SK-N-SH (cell line): ENCODE measurements around the gene ETV6. TPM values are rescaled to one million over a fixed set of nuclear protein-coding genes. Genes with fewer than 3 reads are reported as not detected.

Experiments used
- CTCF ChIA-PET: fragments of 300-600, 350-600 bp; formaldehyde crosslinking; extraction: SDS; loops from one replicate; lab custom pipeline; 2021; lab: Yijun Ruan, JAX
- POLR2A ChIA-PET: fragments of 350-600 bp; sonication (Branson Sonifier 250); formaldehyde crosslinking; extraction: SDS; loops from one replicate; lab custom pipeline; 2020; ENCODE audit warnings: antibody characterized with exemption, inconsistent platforms; lab: Yijun Ruan, JAX
- DNase-seq: peaks from one replicate; pipeline ENCODE4 v3.0.0; 2012
- H2AFZ ChIP-seq: fragments of 200-600 bp; sonication (generic); 2 replicates; pipeline ENCODE4 v1.8.1; 2016; ENCODE audit warnings: antibody characterized with exemption, mild to moderate bottlenecking, low read depth
- H3F3A ChIP-seq: fragments of 200-600 bp; sonication (generic); replicated peaks from 2 replicates; pipeline ENCODE3; 2016; ENCODE audit warnings: antibody characterized with exemption, mild to moderate bottlenecking; ENCODE audit not compliant: insufficient read depth
- H3K27ac ChIP-seq, 2 experiments: fragments of 200-500 bp in 1 of 2; fragments of 200-600 bp in 1 of 2; sonication (Bioruptor generic) in 1 of 2; sonication (generic), shearing (Covaris generic) in 1 of 2; 2 replicates each; pipeline versions ENCODE4 v1.5.1 to v1.6.1; 2014 to 2016; ENCODE audit warnings: low read depth in 2 of 2, inconsistent platforms in 1 of 2, low read length in 1 of 2, mild to moderate bottlenecking in 1 of 2, mixed read lengths in 1 of 2
- H3K27me3 ChIP-seq: fragments of 200-600 bp; sonication (generic), shearing (Covaris generic); 2 replicates; pipeline ENCODE4 v1.6.1; 2016; ENCODE audit warnings: mixed run types; ENCODE audit not compliant: insufficient read depth
- H3K36me3 ChIP-seq, 2 experiments: fragments of 200-500 bp in 1 of 2; fragments of 200-600 bp in 1 of 2; sonication (Bioruptor generic) in 1 of 2; sonication (generic) in 1 of 2; replicated peaks in 1 of 2; 2 replicates each; pipeline versions ENCODE3 to v1.5.1; 2014 to 2016; ENCODE audit warnings: low read length in 1 of 2, mild to moderate bottlenecking in 1 of 2; ENCODE audit not compliant: insufficient read depth in 2 of 2, control insufficient read depth in 1 of 2
- H3K4me1 ChIP-seq, 2 experiments: fragments of 200-500 bp in 1 of 2; fragments of 200-600 bp in 1 of 2; sonication (Bioruptor generic) in 1 of 2; sonication (generic), shearing (Covaris generic) in 1 of 2; 2 replicates each; pipeline versions ENCODE4 v1.5.1 to v1.6.1; 2014 to 2016; ENCODE audit warnings: low read depth in 1 of 2, low read length in 1 of 2, mixed run types in 1 of 2; ENCODE audit not compliant: insufficient read depth in 2 of 2, control insufficient read depth in 1 of 2
- H3K4me2 ChIP-seq: fragments of 200-600 bp; sonication (generic), shearing (Covaris generic); 2 replicates; pipeline ENCODE4 v1.6.1; 2017; ENCODE audit warnings: mixed run types
- H3K4me3 ChIP-seq, 2 experiments: fragments of 200-500 bp in 1 of 2; fragments of 200-600 bp in 1 of 2; sonication (Bioruptor generic) in 1 of 2; sonication (generic), shearing (Covaris generic) in 1 of 2; 2 replicates each; pipeline versions ENCODE4 v1.5.1 to v1.8.1; 2014 to 2016; ENCODE audit warnings: low read depth in 2 of 2, inconsistent platforms in 1 of 2, low read length in 1 of 2, mild to moderate bottlenecking in 1 of 2, mixed read lengths in 1 of 2, moderate library complexity in 1 of 2
- H3K79me2 ChIP-seq: fragments of 200-600 bp; sonication (generic); 2 replicates; pipeline ENCODE4 v1.8.1; 2017; ENCODE audit warnings: mild to moderate bottlenecking; ENCODE audit not compliant: insufficient read depth
- H3K9ac ChIP-seq: fragments of 200-600 bp; sonication (generic); 2 replicates; pipeline ENCODE4 v1.6.1; 2017; ENCODE audit warnings: mixed run types
- H3K9me2 ChIP-seq: fragments of 200-600 bp; sonication (generic); 2 replicates; pipeline ENCODE4 v1.6.1; 2017; ENCODE audit warnings: mixed run types
- H3K9me3 ChIP-seq: fragments of 200-600 bp; sonication (generic); 2 replicates; pipeline ENCODE4 v1.6.1; 2017; ENCODE audit warnings: mixed run types, mild to moderate bottlenecking, moderate library complexity
- H4K20me1 ChIP-seq: fragments of 200-600 bp; sonication (generic); 2 replicates; pipeline ENCODE4 v1.6.1; 2017; ENCODE audit warnings: mild to moderate bottlenecking, mixed run types; ENCODE audit not compliant: insufficient read depth
- CHD2 ChIP-seq: fragments of 150-350 bp; IDR thresholded peaks from 2 replicates; pipeline ENCODE4 v1.6.1; 2018; ENCODE audit warnings: low read length; ENCODE audit not compliant: partially characterized antibody
- EP300 ChIP-seq, 2 experiments: IDR thresholded peaks; 2 replicates each; pipeline versions ENCODE4 v1.4.0 to v1.6.1; 2012; ENCODE audit warnings: borderline replicate concordance in 1 of 2, low read depth in 1 of 2, low read length in 1 of 2
- EZH2phosphoT487 ChIP-seq: fragments of 200-600 bp; sonication (generic); IDR thresholded peaks from 2 replicates; pipeline ENCODE4 v1.6.1; 2017; ENCODE audit warnings: low read depth, mixed run types, mild to moderate bottlenecking, antibody characterized with exemption, moderate library complexity, borderline replicate concordance
- FOSL2 ChIP-seq: IDR thresholded peaks from 2 replicates; pipeline ENCODE4 v1.4.0; 2012; ENCODE audit warnings: low read depth, mild to moderate bottlenecking, moderate library complexity, borderline replicate concordance
- FOXJ3 ChIP-seq: sonication (generic); formaldehyde crosslinking; IDR thresholded peaks from 2 replicates; pipeline ENCODE4 v1.5.1; 2020; ENCODE audit warnings: mild to moderate bottlenecking, missing genetic modification reagents
- FOXM1 ChIP-seq: IDR thresholded peaks from 2 replicates; pipeline ENCODE4 v1.4.0; 2012; ENCODE audit warnings: low read depth, mild to moderate bottlenecking
- MAX ChIP-seq: IDR thresholded peaks from 2 replicates; pipeline ENCODE4 v1.4.0; 2012; ENCODE audit warnings: low read depth
- NFIC ChIP-seq: IDR thresholded peaks from 2 replicates; pipeline ENCODE4 v1.4.0; 2012; ENCODE audit warnings: borderline replicate concordance
- NRF1 ChIP-seq: IDR thresholded peaks from 2 replicates; pipeline ENCODE4 v1.6.1; 2012; ENCODE audit warnings: low read depth, mild to moderate bottlenecking, low read length
- RAD21 ChIP-seq: IDR thresholded peaks from 2 replicates; pipeline ENCODE4 v1.6.1; 2012; ENCODE audit warnings: mild to moderate bottlenecking, low read length
- RCOR1 ChIP-seq: fragments of 150-350 bp; IDR thresholded peaks from 2 replicates; pipeline ENCODE4 v1.6.1; 2017; ENCODE audit warnings: antibody characterized with exemption, low read length
- RFX5 ChIP-seq: IDR thresholded peaks from 2 replicates; pipeline ENCODE4 v1.6.1; 2012; ENCODE audit warnings: mild to moderate bottlenecking, improper control_type of control experiment, low read length
- RXRA ChIP-seq: IDR thresholded peaks from 2 replicates; pipeline ENCODE4 v1.4.0; 2012; ENCODE audit warnings: low read depth, mild to moderate bottlenecking, borderline replicate concordance
- TCF12 ChIP-seq: IDR thresholded peaks from 2 replicates; pipeline ENCODE4 v1.4.0; 2012
- TEAD4 ChIP-seq: IDR thresholded peaks from 2 replicates; pipeline ENCODE4 v1.4.0; 2012; ENCODE audit warnings: mild to moderate bottlenecking, borderline replicate concordance; ENCODE audit not compliant: insufficient read depth
- USF2 ChIP-seq: fragments of 150-350 bp; IDR thresholded peaks from 2 replicates; pipeline ENCODE4 v1.6.1; 2017; ENCODE audit warnings: antibody characterized with exemption, low read length, low read depth, borderline replicate concordance
- WGBS: methylation state at CpG from one replicate; pipeline ENCODE4 v1.1.6; 2017; ENCODE audit warnings: low lambda C conversion rate; 5-methylcytosine and 5-hydroxymethylcytosine counted together
- polyA plus RNA-seq, 3 experiments: library from polyadenylated mRNA; depleted of rRNA; stranded (reverse); fragments of >200 nt; gene quantifications; 2 replicates each; pipeline ENCODE4 v1.2.3, GENCODE V29; 2012
- TF ChIP-seq, protein P1 (sequence below): IDR thresholded peaks from 2 replicates; pipeline ENCODE4 v1.4.0; 2012; ENCODE audit warnings: low read depth, borderline replicate concordance
- TF ChIP-seq, protein P2 (sequence below): IDR thresholded peaks from 2 replicates; pipeline ENCODE4; 2012

The ETV6 gene
- polyA plus RNA-seq, 1 of the 3 experiments (the other 2 are of a cell fraction): 4.0 TPM

DNA sequence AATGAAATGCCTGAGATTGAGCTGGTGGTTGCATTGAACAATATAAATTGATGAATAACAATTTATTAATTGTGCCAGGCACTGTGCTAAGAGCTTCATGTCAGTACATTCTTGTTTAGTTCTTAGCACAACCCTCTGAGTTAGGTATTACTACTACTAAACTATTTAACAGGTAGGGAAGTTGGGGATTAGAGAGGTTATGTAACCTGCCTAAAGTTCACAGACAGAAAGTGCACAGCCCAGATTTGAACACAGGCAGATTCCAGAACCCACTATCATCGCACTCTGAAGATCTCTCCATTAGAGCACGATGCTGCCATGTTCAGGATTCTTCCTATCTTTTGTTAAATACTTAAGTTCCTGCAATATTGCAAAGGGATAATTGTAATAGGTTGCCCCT lies 49.3 kb downstream of the ETV6 start (continued):
- TF ChIP-seq FOXJ3 (CRISPR knock-in tag): no peak

GRCh38 chr12:11701433-11701832 lies 52.0 kb downstream of the ETV6 start:
- H4K20me1 ChIP-seq: no peaks in the 10 kb centered on the region; the same call in 1 of the 2 replicates
- H3K9me3 ChIP-seq: no peaks in the 10 kb centered on the region
- TF ChIP-seq FOXM1 (no peak), TEAD4 (no peak), CHD2 (no peak), RXRA (no peak), FOSL2 (no peak), RCOR1 (no peak), FOXJ3 (CRISPR knock-in tag) (no peak), RFX5 (no peak)
- TF ChIP-seq, protein P1, sequence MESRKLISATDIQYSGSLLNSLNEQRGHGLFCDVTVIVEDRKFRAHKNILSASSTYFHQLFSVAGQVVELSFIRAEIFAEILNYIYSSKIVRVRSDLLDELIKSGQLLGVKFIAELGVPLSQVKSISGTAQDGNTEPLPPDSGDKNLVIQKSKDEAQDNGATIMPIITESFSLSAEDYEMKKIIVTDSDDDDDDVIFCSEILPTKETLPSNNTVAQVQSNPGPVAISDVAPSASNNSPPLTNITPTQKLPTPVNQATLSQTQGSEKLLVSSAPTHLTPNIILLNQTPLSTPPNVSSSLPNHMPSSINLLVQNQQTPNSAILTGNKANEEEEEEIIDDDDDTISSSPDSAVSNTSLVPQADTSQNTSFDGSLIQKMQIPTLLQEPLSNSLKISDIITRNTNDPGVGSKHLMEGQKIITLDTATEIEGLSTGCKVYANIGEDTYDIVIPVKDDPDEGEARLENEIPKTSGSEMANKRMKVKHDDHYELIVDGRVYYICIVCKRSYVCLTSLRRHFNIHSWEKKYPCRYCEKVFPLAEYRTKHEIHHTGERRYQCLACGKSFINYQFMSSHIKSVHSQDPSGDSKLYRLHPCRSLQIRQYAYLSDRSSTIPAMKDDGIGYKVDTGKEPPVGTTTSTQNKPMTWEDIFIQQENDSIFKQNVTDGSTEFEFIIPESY: no peak
- H2AFZ ChIP-seq: no peak overlapping the region
- H3F3A ChIP-seq: peaks cover 11% of the 10 kb centered on the region
- DNase-seq: no peak
- CTCF ChIA-PET: no interaction called here
- peaks cover 91% of the 10 kb centered on the region for H3K79me2 ChIP-seq
- H3K36me3 ChIP-seq: no peaks in the 10 kb centered on the region
- H3K9me2 ChIP-seq: no peaks in the 10 kb centered on the region
- H3K4me1 ChIP-seq: peaks cover 11 to 15% of the 10 kb centered on the region in 2 experiments; a peak in 3 of 4 replicates
- no peak overlapping the region for H3K9ac ChIP-seq
- no peak overlapping the region for H3K4me3 ChIP-seq
- H3K27me3 ChIP-seq: no peaks in the 10 kb centered on the region
- no peak overlapping the region for H3K4me2 ChIP-seq
- POLR2A ChIA-PET: no interaction called here
- WGBS: 93% methylated on average over 6 of the region's 6 CpGs
- no peak overlapping the region for H3K27ac ChIP-seq

GRCh38 chr12:11702959-11703358 lies 53.5 kb downstream of the ETV6 start:
- TF ChIP-seq CHD2: no peak
- TF ChIP-seq RFX5: no peak
- no peak for TF ChIP-seq EZH2phosphoT487
- TF ChIP-seq, protein P2, sequence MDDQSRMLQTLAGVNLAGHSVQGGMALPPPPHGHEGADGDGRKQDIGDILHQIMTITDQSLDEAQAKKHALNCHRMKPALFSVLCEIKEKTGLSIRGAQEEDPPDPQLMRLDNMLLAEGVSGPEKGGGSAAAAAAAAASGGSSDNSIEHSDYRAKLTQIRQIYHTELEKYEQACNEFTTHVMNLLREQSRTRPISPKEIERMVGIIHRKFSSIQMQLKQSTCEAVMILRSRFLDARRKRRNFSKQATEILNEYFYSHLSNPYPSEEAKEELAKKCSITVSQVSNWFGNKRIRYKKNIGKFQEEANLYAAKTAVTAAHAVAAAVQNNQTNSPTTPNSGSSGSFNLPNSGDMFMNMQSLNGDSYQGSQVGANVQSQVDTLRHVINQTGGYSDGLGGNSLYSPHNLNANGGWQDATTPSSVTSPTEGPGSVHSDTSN: no peak
- TF ChIP-seq TCF12: no peak
- no peak for TF ChIP-seq EP300 (IDR thresholded peaks at IDR 0.05; ENCODE audit: borderline replicate concordance in 1 of 2, low read depth in 1 of 2, low read length in 1 of 2)
- TF ChIP-seq RAD21: no peak
- TF ChIP-seq FOXJ3 (CRISPR knock-in tag): no peak
- no peak for TF ChIP-seq NRF1
- TF ChIP-seq USF2: no peak
- no peak for TF ChIP-seq NFIC
- TF ChIP-seq MAX: no peak
- Histone ChIP-seq H3K9me2 (no peaks in the 10 kb centered on the region), H3F3A (peaks cover 11% of the 10 kb centered on the region), H3K4me2 (no peak overlapping the region), H4K20me1 (no peaks in the 10 kb centered on the region; the same call in 1 of the 2 replicates), H3K9ac (no peak overlapping the region), H3K4me1 (peaks cover 11 to 30% of the 10 kb centered on the region in 2 experiments; a peak in 3 of 4 replicates), H3K27ac (no peak overlapping the region), H3K27me3 (no peaks in the 10 kb centered on the region), H2AFZ (no peak overlapping the region), H3K79me2 (peaks cover 89% of the 10 kb centered on the region), H3K36me3 (no peaks in the 10 kb centered on the region), H3K4me3 (no peak overlapping the region), H3K9me3 (no peaks in the 10 kb centered on the region)
- CTCF ChIA-PET: no interaction called here
- 94% methylated on average over 5 of the region's 5 CpGs for WGBS
- no peak for DNase-seq
- POLR2A ChIA-PET: no interaction called here
